ENCODE results near the gene XXYLT1.
"Not testable (repeated sequence)": the region's sequence is repeated elsewhere in the genome, so short reads cannot be mapped to it uniquely, and the experiment has no call there.

The XXYLT1 gene

GRCh38 chr3:195250473-195251251 is 20.3 kb downstream of the XXYLT1 start:
- no peak for DNase-seq (ENCODE audit: low read depth)

GRCh38 chr3:195249858-195250464 is 21.0 kb downstream of the XXYLT1 start:
- DNase-seq (ENCODE audit: low read depth) = no peak

- no peak for DNase-seq (ENCODE audit: low read depth)
Measured at GRCh38 chr3:195249057-195249770, 21.7 kb downstream of the XXYLT1 start.

GRCh38 chr3:195248281-195248680 is 22.7 kb downstream of the XXYLT1 start:
- DNase-seq (ENCODE audit: low read depth) = no peak

GRCh38 chr3:195247863-195248189 is 23.1 kb downstream of the XXYLT1 start:
- no peak for DNase-seq (ENCODE audit: low read depth)

GRCh38 chr3:195247086-195247862 is 23.7 kb downstream of the XXYLT1 start:
- DNase-seq (ENCODE audit: low read depth) = no peak

- DNase-seq (ENCODE audit: low read depth) = no peak
Measured at GRCh38 chr3:195246581-195246995, 24.4 kb downstream of the XXYLT1 start.

GRCh38 chr3:195245531-195245951 is 25.4 kb downstream of the XXYLT1 start:
- DNase-seq (ENCODE audit: low read depth) = no peak

GRCh38 chr3:195241592-195242355 is 29.2 kb downstream of the XXYLT1 start:
- DNase-seq (ENCODE audit: low read depth) = no peak

- DNase-seq (ENCODE audit: low read depth) = no peak
Measured at GRCh38 chr3:195240939-195241338, 30.0 kb downstream of the XXYLT1 start.

- DNase-seq (ENCODE audit: low read depth) = no peak
Measured at GRCh38 chr3:195240171-195240701, 30.7 kb downstream of the XXYLT1 start.

GRCh38 chr3:195239121-195239520 is 31.8 kb downstream of the XXYLT1 start:
- no peak for DNase-seq (ENCODE audit: low read depth)

GRCh38 chr3:195238586-195239118 is 32.3 kb downstream of the XXYLT1 start:
- no peak for DNase-seq (ENCODE audit: low read depth)

- no peak for DNase-seq (ENCODE audit: low read depth)
Measured at GRCh38 chr3:195238081-195238571, 32.8 kb downstream of the XXYLT1 start.

GRCh38 chr3:195236801-195237570 is 34.0 kb downstream of the XXYLT1 start:
- no peak for DNase-seq (ENCODE audit: low read depth)

- no peak for DNase-seq (ENCODE audit: low read depth)
Measured at GRCh38 chr3:195236076-195236798, 34.7 kb downstream of the XXYLT1 start.

GRCh38 chr3:195230244-195230643 is 40.7 kb downstream of the XXYLT1 start:
- no peak for DNase-seq (ENCODE audit: low read depth)

GRCh38 chr3:195228886-195229285 is 42.1 kb downstream of the XXYLT1 start:
- DNase-seq (ENCODE audit: low read depth) = not testable (repeated sequence)

- DNase-seq (ENCODE audit: low read depth) = no peak
Measured at GRCh38 chr3:195227871-195228270, 43.1 kb downstream of the XXYLT1 start.
